SK-N-MC (cell line): ENCODE measurements around the gene NLRC3.

Experiments
- EZH2 ChIP-seq: fragments of 200-600 bp; sonication (generic); IDR thresholded peaks from one replicate; pipeline ENCODE4 v1.6.1; 2017; ENCODE audit warnings: antibody characterized with exemption
- POLR2AphosphoS5 ChIP-seq: IDR thresholded peaks from 2 replicates; pipeline ENCODE4 v1.6.1; 2012; ENCODE audit warnings: mild to moderate bottlenecking, low read depth, low read length, borderline replicate concordance

DNA sequence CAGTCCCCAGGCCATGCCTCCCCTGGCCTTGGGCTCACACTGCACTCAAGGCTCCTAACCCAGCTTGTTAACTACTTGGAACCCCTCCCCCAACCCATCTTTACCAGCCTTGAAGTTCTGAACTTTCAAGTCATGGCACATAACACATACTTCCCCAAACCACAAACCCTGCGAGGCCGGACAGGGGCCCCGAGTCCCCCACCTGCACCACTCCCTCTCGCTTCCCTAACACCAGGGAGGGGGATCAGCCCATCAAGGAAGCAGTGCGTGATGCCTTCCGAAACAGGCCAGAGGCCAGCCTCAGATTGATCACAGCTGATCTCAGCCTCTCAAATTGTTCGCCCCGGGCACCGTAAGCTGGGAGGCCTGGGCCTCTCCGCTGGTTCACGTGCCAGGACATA, 3.0 kb upstream of the NLRC3 start:
- TF ChIP-seq POLR2AphosphoS5 (no peak), EZH2 (no peak)
